HFFc6 (cell line): ENCODE results near the gene ZNF750. TPM values are rescaled to one million over a fixed set of nuclear protein-coding genes. Genes with fewer than 3 reads are reported as not detected.

ENCODE experiments used
- DNase-seq: peaks from one replicate; pipeline ENCODE4 v3.0.0-alpha.2; 2018
- H3K27ac Mint-ChIP-seq: 2 replicates; pipeline ENCODE4 v1.8.0; 2020; ENCODE audit warnings: mild to moderate bottlenecking, mixed read lengths
- H3K27me3 Mint-ChIP-seq: 2 replicates; pipeline ENCODE4 v1.8.0; 2021; ENCODE audit warnings: mild to moderate bottlenecking, moderate library complexity, mixed read lengths; ENCODE audit not compliant: insufficient read depth
- H3K36me3 Mint-ChIP-seq: 2 replicates; pipeline ENCODE4 v1.8.0; 2021; ENCODE audit warnings: low read depth, mixed read lengths
- H3K4me1 Mint-ChIP-seq: 2 replicates; pipeline ENCODE4 v1.8.0; 2020; ENCODE audit warnings: low read depth, mixed read lengths
- H3K4me3 Mint-ChIP-seq: 2 replicates; pipeline ENCODE4 v1.8.0; 2020; ENCODE audit warnings: mild to moderate bottlenecking, moderate library complexity, mixed read lengths
- H3K9me3 Mint-ChIP-seq: 2 replicates; pipeline ENCODE4 v1.8.0; 2020; ENCODE audit warnings: mild to moderate bottlenecking, mixed read lengths
- CTCF ChIP-seq: fragments of 200-600 bp; sonication (generic); IDR thresholded peaks from 2 replicates; pipeline ENCODE4 v1.5.0; 2021; ENCODE audit warnings: antibody characterized with exemption, mild to moderate bottlenecking
- total RNA-seq, 6 experiments: library from RNA; stranded (reverse); fragmentation: NEBNext Ultra II Directional; extraction: Animal tissue kit (Norgen Biotek cat#: 25700); gene quantifications; 2 replicates in 1 of 6; 3 replicates in 5 of 6; pipeline ENCODE4 v1.2.3, GENCODE V29; 2021

The ZNF750 gene
- total RNA-seq, 6 experiments from 2014 or later = not detected

DNA sequence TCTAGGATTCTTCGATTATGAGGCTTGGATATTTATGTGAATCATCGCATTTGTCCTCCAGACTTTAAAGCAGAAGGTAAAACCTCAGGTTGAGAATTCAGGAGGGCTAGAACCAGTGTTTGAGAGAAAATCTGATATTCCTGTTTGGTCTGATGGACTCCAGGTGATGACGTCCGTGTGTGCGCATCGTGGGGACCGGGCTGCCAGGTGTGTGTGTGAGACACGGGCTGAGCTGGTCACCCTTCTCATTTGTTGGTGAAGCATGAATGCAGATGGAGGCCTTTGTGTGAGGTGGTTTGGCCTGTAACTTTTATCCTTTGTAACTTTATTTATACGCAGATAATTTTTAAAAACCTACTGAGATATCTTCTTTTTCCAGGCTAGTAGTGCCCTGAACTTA lies 42.8 kb downstream of the ZNF750 start:
- no peaks in the 10 kb centered on the region; the same call in 1 of the 2 replicates for H3K4me1 Mint-ChIP-seq
- no peak overlapping the region for H3K4me3 Mint-ChIP-seq
- H3K27ac Mint-ChIP-seq = no peak overlapping the region
- no peaks in the 10 kb centered on the region; the same call in none of the 2 replicates for H3K27me3 Mint-ChIP-seq
- peaks cover 22% of the 10 kb centered on the region for H3K36me3 Mint-ChIP-seq
- TF ChIP-seq CTCF = no peak
- peaks cover 9% of the 10 kb centered on the region for H3K9me3 Mint-ChIP-seq
- DNase-seq = no peak

GRCh38 chr17:82795615-82796014 lies 44.2 kb downstream of the ZNF750 start:
- H3K27ac Mint-ChIP-seq = no peak overlapping the region

GRCh38 chr17:82794781-82795482 lies 44.9 kb downstream of the ZNF750 start:
- Mint-ChIP-seq H3K27ac (peak overlapping the region; percentile 10; the same call in 1 of the 2 replicates), H3K27me3 (no peaks in the 10 kb centered on the region; the same call in none of the 2 replicates), H3K4me1 (peaks cover 9% of the 10 kb centered on the region), H3K36me3 (peaks cover 7% of the 10 kb centered on the region), H3K4me3 (no peak overlapping the region), H3K9me3 (no peaks in the 10 kb centered on the region)
- DNase-seq = no peak
- TF ChIP-seq CTCF = no peak

More at GRCh38 chr17:82795615-82796014, 44.2 kb downstream of the ZNF750 start:
- Mint-ChIP-seq H3K4me1 (peaks cover 9% of the 10 kb centered on the region), H3K27me3 (no peaks in the 10 kb centered on the region; the same call in none of the 2 replicates), H3K36me3 (peaks cover 14% of the 10 kb centered on the region), H3K4me3 (no peak overlapping the region), H3K9me3 (no peaks in the 10 kb centered on the region)
- no peak for TF ChIP-seq CTCF
- no peak for DNase-seq

DNA sequence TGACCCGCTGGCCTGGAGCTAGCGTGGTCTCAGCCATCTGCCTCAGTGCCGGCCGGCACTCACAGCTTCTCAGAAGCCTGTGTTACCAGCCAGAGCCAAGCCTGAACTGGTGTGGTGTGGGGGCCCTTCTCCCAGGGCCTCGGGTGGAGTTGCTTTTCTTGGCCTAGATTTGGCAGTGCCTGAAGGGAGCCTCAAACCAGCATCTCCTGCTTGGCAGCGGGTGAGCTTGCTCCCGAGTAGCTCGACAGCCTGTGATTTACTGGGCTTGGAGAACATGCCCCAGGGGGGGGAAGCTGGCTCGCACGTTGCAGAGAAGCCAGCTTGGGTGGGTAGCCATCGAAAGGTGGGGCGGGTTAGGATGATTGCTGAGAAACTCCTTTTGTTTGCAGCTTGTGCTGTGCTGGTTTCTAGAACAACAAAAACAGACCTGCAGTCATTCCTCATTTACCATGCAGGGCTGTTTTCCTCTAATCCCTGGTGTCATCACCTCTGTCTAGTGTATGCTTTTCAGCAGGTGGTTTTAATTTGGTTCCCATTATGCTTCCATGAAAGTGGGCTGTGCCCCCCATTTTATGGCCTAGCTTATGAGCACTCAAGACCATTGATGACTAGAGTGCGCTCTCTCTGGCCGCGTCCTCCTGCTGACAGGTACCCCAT lies 45.7 kb downstream of the ZNF750 start:
- H3K27me3 Mint-ChIP-seq = no peaks in the 10 kb centered on the region; the same call in 1 of the 2 replicates

GRCh38 chr17:82791532-82791931 lies 48.3 kb downstream of the ZNF750 start:
- Mint-ChIP-seq H3K4me3 (0 out of 2 replicates have a peak overlapping the region, but pooled peaks have one; percentile 16), H3K36me3 (peaks cover 4% of the 10 kb centered on the region)
- TF ChIP-seq CTCF = no peak

More for the DNA sequence above, 45.7 kb downstream of the ZNF750 start:
- no peak overlapping the region for H3K27ac Mint-ChIP-seq
- no peak for TF ChIP-seq CTCF
- no peak for DNase-seq
- H3K4me3 Mint-ChIP-seq = no peak overlapping the region
- H3K4me1 Mint-ChIP-seq = peaks cover 9% of the 10 kb centered on the region
- H3K9me3 Mint-ChIP-seq = no peaks in the 10 kb centered on the region
- H3K36me3 Mint-ChIP-seq = peaks cover 4% of the 10 kb centered on the region

More at GRCh38 chr17:82791532-82791931, 48.3 kb downstream of the ZNF750 start:
- H3K9me3 Mint-ChIP-seq = no peaks in the 10 kb centered on the region
- peak; percentile 72 for DNase-seq
- peak overlapping the region; percentile 70 for H3K27ac Mint-ChIP-seq
- H3K4me1 Mint-ChIP-seq = peaks cover 9% of the 10 kb centered on the region
- H3K27me3 Mint-ChIP-seq = peaks cover 2% of the 10 kb centered on the region; the same call in 1 of the 2 replicates
